AG04450 (cell line): ENCODE results near the gene ZNF17. TPM values are rescaled to one million over a fixed set of nuclear protein-coding genes. Genes with fewer than 3 reads are reported as not detected.

Experiments
- CTCF ChIA-PET: fragments of 300-600, 350-600 bp; formaldehyde crosslinking; extraction: SDS; loops from one replicate; lab custom pipeline; 2022; ENCODE audit warnings: antibody characterized with exemption, inconsistent platforms; lab: Charles Lee
- POLR2A ChIA-PET: fragments of 350-600 bp; formaldehyde crosslinking; extraction: SDS; loops from one replicate; lab custom pipeline; 2021; ENCODE audit warnings: antibody characterized with exemption, inconsistent platforms; lab: Yijun Ruan, JAX
- DNase-seq: peaks from one replicate; pipeline ENCODE4 v3.0.0-alpha.2; 2011; ENCODE audit warnings: low read depth, low spot score
- H3K27ac ChIP-seq: one replicate; pipeline ENCODE4 v1.5.1; 2012; ENCODE audit warnings: low read depth, low read length, control low read depth
- H3K27me3 ChIP-seq: one replicate; pipeline ENCODE4 v1.6.0; 2012; ENCODE audit warnings: low read length; ENCODE audit not compliant: control insufficient read depth, insufficient read depth
- H3K4me3 ChIP-seq: 2 replicates; pipeline ENCODE4 v1.5.1; 2011; ENCODE audit warnings: mild to moderate bottlenecking, low read depth, low read length, control low read depth
- H3K9me3 ChIP-seq: 2 replicates; pipeline ENCODE4 v1.5.1; 2012; ENCODE audit warnings: low read length; ENCODE audit not compliant: control insufficient read depth, insufficient read depth
- CTCF ChIP-seq: IDR thresholded peaks from 2 replicates; pipeline ENCODE4 v1.5.1; 2011; ENCODE audit warnings: low read depth, low read length, control low read depth, inconsistent platforms
- polyA plus RNA-seq: library from polyadenylated mRNA; depleted of rRNA; stranded (reverse); fragments of >200 nt; gene quantifications from 2 replicates; pipeline ENCODE4 v1.2.3, GENCODE V29; 2011

Gene ZNF17
- polyA plus RNA-seq, 1 experiment = 6.4 TPM

GRCh38 chr19:57437931-57438330, 27.0 kb downstream of the ZNF17 start:
- H3K27me3 ChIP-seq = no peaks in the 10 kb centered on the region
- H3K27ac ChIP-seq = no peak overlapping the region
- H3K4me3 ChIP-seq = no peak overlapping the region
- peaks cover 38% of the 10 kb centered on the region for H3K9me3 ChIP-seq
- ChIA-PET CTCF (no interaction called here), POLR2A (no interaction called here)
- no peak for DNase-seq
- TF ChIP-seq CTCF = no peak

GRCh38 chr19:57438925-57439324, 28.0 kb downstream of the ZNF17 start:
- H3K9me3 ChIP-seq = peaks cover 47% of the 10 kb centered on the region

GRCh38 chr19:57441979-57442752, 31.2 kb downstream of the ZNF17 start:
- POLR2A ChIA-PET = no interaction called here
- Histone ChIP-seq H3K4me3 (no peak overlapping the region), H3K9me3 (peaks cover 61% of the 10 kb centered on the region), H3K27me3 (no peaks in the 10 kb centered on the region), H3K27ac (no peak overlapping the region)
- no peak for TF ChIP-seq CTCF
- DNase-seq = no peak
- CTCF ChIA-PET = no interaction called here

More at GRCh38 chr19:57438925-57439324, 28.0 kb downstream of the ZNF17 start:
- DNase-seq = no peak
- H3K27me3 ChIP-seq = no peaks in the 10 kb centered on the region
- ChIA-PET CTCF (no interaction called here), POLR2A (no interaction called here)
- TF ChIP-seq CTCF = no peak
- no peak overlapping the region for H3K27ac ChIP-seq
- H3K4me3 ChIP-seq = no peak overlapping the region

GRCh38 chr19:57443121-57443696, 32.2 kb downstream of the ZNF17 start:
- Histone ChIP-seq H3K4me3 (no peak overlapping the region), H3K27me3 (no peaks in the 10 kb centered on the region), H3K27ac (no peak overlapping the region), H3K9me3 (peaks cover 64% of the 10 kb centered on the region)
- CTCF ChIA-PET = no interaction called here
- TF ChIP-seq CTCF = no peak
- DNase-seq = no peak
- POLR2A ChIA-PET = no interaction called here

- ChIA-PET POLR2A (no interaction called here), CTCF (no interaction called here)
- no peak for TF ChIP-seq CTCF
- Histone ChIP-seq H3K27me3 (no peaks in the 10 kb centered on the region), H3K27ac (no peak overlapping the region), H3K9me3 (peaks cover 15% of the 10 kb centered on the region), H3K4me3 (no peak overlapping the region)
- DNase-seq = no peak
Measured at GRCh38 chr19:57452307-57452706, 41.3 kb downstream of the ZNF17 start.
